Stimulated activated CD8-positive, alpha-beta memory T cell treated with anti-CD3 and anti-CD28 coated beads, Interleukin-2, amount 100 ng/mL, for 1 hour (primary cell): ENCODE measurements around the gene PPP4R1.

Source experiments
- DNase-seq, 2 donors: peaks; one replicate each; pipeline ENCODE4 v3.0.0-alpha.2; 2020; ENCODE audit warnings: low read depth in 2 of 2

The PPP4R1 gene

GRCh38 chr18:9507565-9508088, 106.7 kb downstream of the PPP4R1 start:
- no peak for DNase-seq

DNA sequence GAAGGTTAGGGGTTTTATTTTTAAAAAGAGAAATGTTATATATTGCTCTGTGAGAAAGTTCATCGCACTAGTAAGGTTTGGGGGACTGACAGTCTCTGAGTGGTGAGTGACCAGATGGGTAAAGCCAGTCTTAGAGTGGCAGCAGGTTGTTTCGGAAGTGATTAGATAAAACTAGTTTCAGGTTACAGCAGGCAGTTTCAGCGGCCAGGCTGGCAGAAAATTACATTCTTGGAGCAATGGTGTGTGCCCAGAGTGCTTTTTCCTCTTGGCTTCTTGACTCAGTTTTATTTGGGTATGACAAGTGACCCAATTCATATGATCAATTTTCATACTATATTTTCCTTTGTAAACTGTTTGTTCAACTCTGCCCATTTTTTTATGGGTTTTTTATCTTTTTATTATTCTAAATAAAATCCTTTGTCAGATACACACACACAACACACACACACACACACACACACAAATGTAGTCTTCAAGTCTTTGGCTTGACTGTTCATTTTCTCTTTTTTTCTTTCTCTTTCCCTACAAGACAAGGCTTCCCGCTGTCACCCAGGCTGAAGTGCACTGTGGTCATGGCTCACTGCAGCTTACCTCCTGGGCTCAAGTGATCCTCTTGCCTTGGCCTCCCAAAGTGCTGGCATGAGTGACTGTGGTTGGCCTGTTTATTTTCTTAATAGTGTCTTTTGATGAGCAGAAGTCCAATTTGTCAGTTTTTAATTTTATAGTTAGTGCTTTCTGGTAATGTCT, 108.1 kb downstream of the PPP4R1 start:
- no peak for DNase-seq
